GM12875 (cell line): ENCODE results near the gene HHATL.

Experiments
- H3K4me3 ChIP-seq: one replicate; pipeline ENCODE4 v1.5.1; 2011; ENCODE audit warnings: low read depth, low read length, control low read depth
- CTCF ChIP-seq: IDR thresholded peaks from 2 replicates; pipeline ENCODE4 v1.5.1; 2011; ENCODE audit warnings: low read depth, mild to moderate bottlenecking, control low read depth, inconsistent platforms, low read length, moderate library complexity, borderline replicate concordance; ENCODE audit not compliant: insufficient read depth

The HHATL gene

GRCh38 chr3:42746455-42747450 is 44.2 kb upstream of the HHATL start:
- no peak overlapping the region for H3K4me3 ChIP-seq
- no peak for TF ChIP-seq CTCF

- TF ChIP-seq CTCF: no peak
- no peak overlapping the region for H3K4me3 ChIP-seq
Measured at GRCh38 chr3:42745776-42746454, 43.3 kb upstream of the HHATL start.

DNA sequence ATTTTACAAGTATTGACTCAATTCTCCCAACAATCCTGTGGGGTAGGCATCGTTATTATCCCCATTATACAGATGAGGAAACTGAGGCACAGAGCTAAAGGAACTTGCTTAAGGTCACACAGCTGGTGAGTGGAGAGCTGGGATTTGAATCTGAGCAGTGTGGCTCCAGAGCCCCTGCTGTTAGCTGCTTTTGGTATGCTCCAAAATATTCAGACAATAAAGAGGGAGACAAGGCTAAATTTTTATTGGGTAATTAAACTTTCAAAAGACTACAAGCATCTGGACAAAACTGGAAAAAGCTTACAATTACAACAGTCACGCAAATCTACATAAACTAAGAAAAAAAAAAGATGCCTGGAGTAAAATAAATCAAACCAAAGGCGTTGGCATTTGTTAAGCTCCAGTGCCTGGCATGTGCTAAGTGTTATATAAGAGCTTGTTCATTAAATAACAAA is 42.7 kb upstream of the HHATL start:
- no peak for TF ChIP-seq CTCF
- no peak overlapping the region for H3K4me3 ChIP-seq

DNA sequence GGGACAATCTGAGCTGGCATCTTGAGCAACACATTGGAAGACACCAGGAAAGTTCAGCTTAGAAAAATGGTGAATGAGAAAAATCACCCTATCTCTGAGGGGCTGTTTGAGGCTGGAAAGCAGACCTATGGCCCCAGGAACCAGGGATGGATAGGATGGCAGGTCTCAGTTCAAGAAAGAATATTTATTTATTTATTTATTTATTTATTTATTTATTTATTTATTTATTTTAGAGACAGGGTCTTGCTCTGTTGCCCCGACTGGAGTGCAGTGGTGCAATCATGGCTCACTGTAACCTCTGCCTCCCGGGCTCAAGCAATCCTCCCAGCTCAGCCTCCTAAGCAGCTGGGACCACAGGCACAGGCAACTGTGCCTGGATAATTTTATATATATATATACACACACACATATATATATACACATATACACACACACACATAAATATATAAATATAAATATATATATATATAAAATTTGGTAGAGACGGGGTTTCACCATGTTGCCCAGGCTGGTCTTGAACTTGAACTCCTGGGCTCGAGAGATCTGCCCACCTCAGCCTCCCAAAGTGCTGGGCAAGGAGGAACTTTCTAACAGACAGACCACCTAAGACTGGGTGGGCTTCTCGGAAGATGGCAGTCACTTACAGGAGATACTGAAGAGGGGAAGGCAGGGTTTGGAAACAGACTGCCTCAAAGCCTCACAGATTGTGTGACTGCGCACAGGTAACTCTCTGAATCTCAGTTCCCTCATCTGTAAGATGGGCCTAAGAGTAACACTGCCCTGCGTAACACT is 40.8 kb upstream of the HHATL start:
- TF ChIP-seq CTCF: no peak
- no peak overlapping the region for H3K4me3 ChIP-seq

GRCh38 chr3:42742688-42743087 is 40.1 kb upstream of the HHATL start:
- no peak overlapping the region for H3K4me3 ChIP-seq
- no peak for TF ChIP-seq CTCF

DNA sequence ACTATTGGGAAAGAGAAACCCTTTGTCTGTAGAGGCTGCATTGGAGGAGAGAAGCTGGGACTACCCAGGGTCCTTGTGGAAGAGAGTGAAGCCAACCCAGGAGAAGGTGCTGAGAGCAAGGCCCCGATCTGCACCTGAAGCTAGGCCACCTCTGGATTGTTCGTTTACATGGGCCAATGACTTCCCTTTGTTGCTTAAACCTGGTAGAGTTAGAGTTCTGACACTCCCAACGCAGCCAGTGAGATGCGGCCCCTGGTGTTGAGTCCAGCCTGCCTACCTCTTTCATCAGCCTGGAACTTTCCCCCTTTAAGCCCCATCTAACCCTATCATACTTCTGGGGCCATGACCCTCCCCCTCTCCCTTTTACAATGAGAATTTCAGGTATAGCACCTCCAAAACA is 39.7 kb upstream of the HHATL start:
- H3K4me3 ChIP-seq: no peak overlapping the region
- no peak for TF ChIP-seq CTCF
